B cell (primary cell): Measurements from ENCODE around the gene MLLT3. TPM values are rescaled to one million over a fixed set of nuclear protein-coding genes. Genes with fewer than 3 reads are reported as not detected.

Experiments
- ATAC-seq: fragments of 200-7000 bp; cut with Tn5 transposase; one replicate; pipeline ENCODE4 v1.10.0; 2021; ENCODE audit warnings: low read depth, mild to moderate bottlenecking, moderate number of reproducible peaks, moderate library complexity
- CTCF ChIA-PET: fragments of 350-600 bp; sonication (Branson Sonifier 250); formaldehyde crosslinking; loops from one replicate; lab custom pipeline; 2021; ENCODE audit warnings: antibody characterized with exemption, inconsistent platforms; lab: Charles Lee
- POLR2A ChIA-PET: fragments of 350-600 bp; sonication (Branson Sonifier 250); formaldehyde crosslinking; loops from one replicate; lab custom pipeline; 2021; ENCODE audit warnings: antibody characterized with exemption; lab: Charles Lee
- DNase-seq: peaks from one replicate; pipeline ENCODE4 v3.0.0; 2013
- H2AFZ ChIP-seq: 2 replicates; pipeline ENCODE4 v1.6.1; 2012; ENCODE audit warnings: mild to moderate bottlenecking, low read depth, low read length; ENCODE audit not compliant: insufficient read depth, poor library complexity, severe bottlenecking
- H3K27ac ChIP-seq, 2 donors: 1 replicate in 1 of 2; 2 replicates in 1 of 2; pipeline ENCODE4 v1.5.1; 2012 to 2013; ENCODE audit warnings: low read length in 2 of 2, mild to moderate bottlenecking in 2 of 2, moderate library complexity in 1 of 2
- H3K27me3 ChIP-seq, 4 experiments: fragments of 200-600 bp in 1 of 4; sonication (generic) in 1 of 4; replicated peaks in 1 of 4; 1 replicate in 2 of 4; 2 replicates in 2 of 4; pipeline versions ENCODE4 v1.6.1 to v1.7.0; 2013 to 2016; ENCODE audit warnings: low read length in 3 of 4, mild to moderate bottlenecking in 2 of 4, mixed read lengths in 1 of 4, moderate library complexity in 1 of 4; ENCODE audit not compliant: insufficient read depth in 4 of 4, control insufficient read depth in 3 of 4; ENCODE audit errors: control extremely low read depth in 1 of 4
- H3K36me3 ChIP-seq, 2 experiments: replicated peaks in 1 of 2; 1 replicate in 1 of 2; 2 replicates in 1 of 2; pipeline versions ENCODE4 v1.6.1 to v1.7.1; 2013; ENCODE audit warnings: low read length in 1 of 2; ENCODE audit not compliant: insufficient read depth in 2 of 2, control insufficient read depth in 1 of 2; ENCODE audit errors: control extremely low read depth in 1 of 2, extremely low read depth in 1 of 2
- H3K4me1 ChIP-seq, 2 donors: fragments of 200-600 bp in 1 of 2; sonication (generic) in 1 of 2; 1 replicate in 1 of 2; 2 replicates in 1 of 2; pipeline versions ENCODE4 v1.5.1 to v1.6.1; 2013 to 2017; ENCODE audit warnings: low read length in 2 of 2; ENCODE audit not compliant: control insufficient read depth in 2 of 2, insufficient read depth in 2 of 2
- H3K4me2 ChIP-seq: replicated peaks from 2 replicates; pipeline ENCODE3; 2012; ENCODE audit warnings: mild to moderate bottlenecking, low read depth, low read length; ENCODE audit not compliant: poor library complexity, severe bottlenecking
- H3K4me3 ChIP-seq, 5 experiments: fragments of 200-600 bp in 1 of 5; sonication (generic) in 1 of 5; 1 replicate in 3 of 5; 2 replicates in 2 of 5; pipeline versions ENCODE4 v1.5.1 to v1.7.0; 2011 to 2016; ENCODE audit warnings: low read length in 4 of 5, mild to moderate bottlenecking in 4 of 5, low read depth in 2 of 5, control low read depth in 1 of 5, moderate library complexity in 1 of 5; ENCODE audit not compliant: insufficient read depth in 1 of 5; ENCODE audit errors: control extremely low read depth in 1 of 5, extremely low read depth in 1 of 5
- H3K79me2 ChIP-seq: fragments of 200-600 bp; sonication (generic); one replicate; pipeline ENCODE4 v1.6.0; 2016; ENCODE audit warnings: low read length; ENCODE audit not compliant: control insufficient read depth, insufficient read depth
- H3K9ac ChIP-seq: fragments of 200-600 bp; sonication (generic); 2 replicates; pipeline ENCODE4 v1.6.1; 2017; ENCODE audit warnings: mild to moderate bottlenecking, low read length, moderate library complexity
- H3K9me3 ChIP-seq, 3 donors: one replicate each; pipeline versions ENCODE4 v1.6.1 to v1.7.1; 2013; ENCODE audit warnings: low read length in 2 of 3; ENCODE audit not compliant: control insufficient read depth in 2 of 3, insufficient read depth in 1 of 3; ENCODE audit errors: control extremely low read depth in 1 of 3
- H4K20me1 ChIP-seq: 2 replicates; pipeline ENCODE4 v1.6.0; 2012; ENCODE audit warnings: mild to moderate bottlenecking, low read length; ENCODE audit not compliant: insufficient read depth, control insufficient read depth, poor library complexity, severe bottlenecking
- H3K27ac Mint-ChIP-seq: one replicate; pipeline ENCODE4 v1.8.0; 2021; ENCODE audit warnings: mixed read lengths
- H3K27me3 Mint-ChIP-seq: one replicate; pipeline ENCODE4 v1.8.0; 2021; ENCODE audit warnings: mixed read lengths
- H3K4me1 Mint-ChIP-seq: one replicate; pipeline ENCODE4 v1.8.0; 2021; ENCODE audit warnings: mixed read lengths
- H3K4me3 Mint-ChIP-seq: one replicate; pipeline ENCODE4 v1.8.0; 2021; ENCODE audit warnings: mixed read lengths
- H3K9me3 Mint-ChIP-seq: one replicate; pipeline ENCODE4 v1.8.0; 2022; ENCODE audit warnings: mixed read lengths; ENCODE audit not compliant: insufficient read depth
- CTCF ChIP-seq: fragments of 200-600 bp; IDR thresholded peaks from one replicate; pipeline ENCODE4 v1.8.0; 2022; ENCODE audit warnings: antibody characterized with exemption, mild to moderate bottlenecking
- EZH2 ChIP-seq: IDR thresholded peaks from 2 replicates; pipeline ENCODE4 v1.6.1; 2012; ENCODE audit warnings: borderline replicate concordance, low read depth, mild to moderate bottlenecking, moderate library complexity, low read length; ENCODE audit not compliant: insufficient read depth, poor library complexity, severe bottlenecking
- WGBS: methylation state at CpG from one replicate; pipeline ENCODE4 v1.1.5; 2013; ENCODE audit warnings: missing lambda C conversion rate; ENCODE audit not compliant: insufficient coverage; 5-methylcytosine and 5-hydroxymethylcytosine counted together
- intact Hi-C: fragments of 100-400 bp; cut with micrococcal nuclease; formaldehyde crosslinking; loops from one replicate; pipeline ENCODE4 v1.10.0; 2022
- polyA plus RNA-seq: library from polyadenylated mRNA; depleted of rRNA; stranded (reverse); fragments of >200 nt; gene quantifications from 2 replicates; pipeline ENCODE4 v1.2.3, GENCODE V29; 2012
- total RNA-seq, 2 donors: library from RNA; stranded (reverse); fragments of 120-200 nt in 1 of 2; gene quantifications; 1 replicate in 1 of 2; 2 replicates in 1 of 2; pipeline versions ENCODE4 v1.2.3 to v1.2.4, GENCODE V29; 2013 to 2022

MLLT3 gene
- total and polyA plus RNA-seq, 2 donors (not counting 1 experiment from before 2014, with no cell fraction given): 3.4 to 3.6 TPM

GRCh38 chr9:20300430-20301115 is 321.7 kb downstream of the MLLT3 start:
- DNase-seq (no peak), ATAC-seq (no peak)
- Histone ChIP-seq H3K9me3 (no peaks in the 10 kb centered on the region), H3K9ac (no peak overlapping the region), H3K36me3 (no peaks in the 10 kb centered on the region), H3K4me1 (no peaks in the 10 kb centered on the region), H2AFZ (no peak overlapping the region), H3K27me3 (peaks cover 0 to 4% (median 0%) of the 10 kb centered on the region in 4 experiments), H3K79me2 (no peaks in the 10 kb centered on the region), H3K4me2 (no peak overlapping the region), H4K20me1 (no peaks in the 10 kb centered on the region), H3K4me3 (no peak overlapping the region), H3K27ac (no peak overlapping the region)
- peaks cover 2% of the 10 kb centered on the region for H3K4me1 Mint-ChIP-seq
- no peak overlapping the region for H3K4me3 Mint-ChIP-seq
- peaks cover 6% of the 10 kb centered on the region for H3K27me3 Mint-ChIP-seq
- TF ChIP-seq CTCF (no peak), EZH2 (no peak)
- WGBS: no CpG with 5 or more reads among the region's 2 CpGs
- POLR2A ChIA-PET: no interaction called here
- CTCF ChIA-PET: no interaction called here
- H3K27ac Mint-ChIP-seq: no peak overlapping the region
- H3K9me3 Mint-ChIP-seq: no peaks in the 10 kb centered on the region
- intact Hi-C loops: no loop called here

- Histone ChIP-seq H3K79me2 (no peaks in the 10 kb centered on the region), H3K9me3 (peaks cover 0 to 3% (median 0%) of the 10 kb centered on the region in 3 donors), H3K27ac (no peak overlapping the region), H2AFZ (no peak overlapping the region), H4K20me1 (no peaks in the 10 kb centered on the region), H3K4me2 (no peak overlapping the region), H3K4me3 (no peak overlapping the region), H3K9ac (no peak overlapping the region), H3K4me1 (no peaks in the 10 kb centered on the region), H3K36me3 (no peaks in the 10 kb centered on the region), H3K27me3 (no peaks in the 10 kb centered on the region)
- H3K4me1 Mint-ChIP-seq: peaks cover 2% of the 10 kb centered on the region
- no peak for TF ChIP-seq CTCF
- POLR2A ChIA-PET: no interaction called here
- H3K4me3 Mint-ChIP-seq: no peak overlapping the region
- WGBS: 88% methylated on average over 6 of the region's 6 CpGs
- intact Hi-C loops: no loop called here
- H3K27me3 Mint-ChIP-seq: peaks cover 6% of the 10 kb centered on the region
- DNase-seq: no peak
- CTCF ChIA-PET: no interaction called here
- ATAC-seq: no peak
- H3K9me3 Mint-ChIP-seq: no peaks in the 10 kb centered on the region
- H3K27ac Mint-ChIP-seq: no peak overlapping the region
These were observed 324.6 kb downstream of the MLLT3 start for GRCh38 chr9:20297646-20298084.
